Ammon's horn (tissue), 1 donor: ENCODE measurements around the gene SCN2A.
A peak's percentile ranks its signal among the peaks of the same experiment; 100 is the strongest.
"Not testable (repeated sequence)": the region's sequence is repeated elsewhere in the genome, so short reads cannot be mapped to it uniquely, and the experiment has no call there.

Experiments
- DNase-seq: peaks from one replicate; pipeline ENCODE4 v3.0.0-alpha.2; 2016; ENCODE audit warnings: low spot score

The SCN2A gene

GRCh38 chr2:165328272-165328671, 89.1 kb downstream of the SCN2A start:
- DNase-seq = no peak

GRCh38 chr2:165344276-165344675, 105.1 kb downstream of the SCN2A start:
- not testable (repeated sequence) for DNase-seq

- DNase-seq = no peak
Measured at GRCh38 chr2:165348441-165348840, 109.2 kb downstream of the SCN2A start.

GRCh38 chr2:165349181-165349580, 110.0 kb downstream of the SCN2A start:
- DNase-seq = no peak

GRCh38 chr2:165357758-165358157, 118.5 kb downstream of the SCN2A start:
- peak; percentile 27 for DNase-seq

GRCh38 chr2:165361514-165361913, 122.3 kb downstream of the SCN2A start:
- no peak for DNase-seq

- no peak for DNase-seq
Measured at GRCh38 chr2:165369131-165369897, 130.1 kb downstream of the SCN2A start.

- DNase-seq = no peak
Measured at GRCh38 chr2:165369898-165370296, 130.7 kb downstream of the SCN2A start.

- DNase-seq = no peak
Measured at GRCh38 chr2:165371356-165371755, 132.1 kb downstream of the SCN2A start.

- no peak for DNase-seq
Measured at GRCh38 chr2:165373278-165374010, 134.2 kb downstream of the SCN2A start.

GRCh38 chr2:165376571-165376975, 137.4 kb downstream of the SCN2A start:
- no peak for DNase-seq

GRCh38 chr2:165382362-165382761, 143.1 kb downstream of the SCN2A start:
- DNase-seq = no peak

GRCh38 chr2:165390875-165391274, 151.7 kb downstream of the SCN2A start:
- DNase-seq = no peak

- DNase-seq = no peak
Measured at GRCh38 chr2:165391791-165392190, 152.6 kb downstream of the SCN2A start.

- not testable (repeated sequence) for DNase-seq
Measured at GRCh38 chr2:165398603-165399002, 159.4 kb downstream of the SCN2A start.

- DNase-seq = peak; percentile 88
Measured at GRCh38 chr2:165401285-165401852, 162.2 kb downstream of the SCN2A start.

- DNase-seq = no peak
Measured at GRCh38 chr2:165402162-165402561, 162.9 kb downstream of the SCN2A start.

- DNase-seq = no peak
Measured at GRCh38 chr2:165406173-165406572, 167.0 kb downstream of the SCN2A start.

- DNase-seq = no peak
Measured at GRCh38 chr2:165407466-165407865, 168.3 kb downstream of the SCN2A start.

GRCh38 chr2:165408186-165408585, 169.0 kb downstream of the SCN2A start:
- no peak for DNase-seq

- DNase-seq = no peak
Measured at GRCh38 chr2:165410276-165410675, 171.1 kb downstream of the SCN2A start.

- DNase-seq = no peak
Measured at GRCh38 chr2:165414187-165414586, 175.0 kb downstream of the SCN2A start.

- no peak for DNase-seq
Measured at GRCh38 chr2:165417009-165417408, 177.8 kb downstream of the SCN2A start.
